ENCODE data around the gene CCDC106. TPM values are rescaled to one million over a fixed set of nuclear protein-coding genes. Genes with fewer than 3 reads are reported as not detected.

Gene CCDC106
- total RNA-seq, 2 experiments from 2014 or later, result 8.8 to 11.2 TPM

DNA sequence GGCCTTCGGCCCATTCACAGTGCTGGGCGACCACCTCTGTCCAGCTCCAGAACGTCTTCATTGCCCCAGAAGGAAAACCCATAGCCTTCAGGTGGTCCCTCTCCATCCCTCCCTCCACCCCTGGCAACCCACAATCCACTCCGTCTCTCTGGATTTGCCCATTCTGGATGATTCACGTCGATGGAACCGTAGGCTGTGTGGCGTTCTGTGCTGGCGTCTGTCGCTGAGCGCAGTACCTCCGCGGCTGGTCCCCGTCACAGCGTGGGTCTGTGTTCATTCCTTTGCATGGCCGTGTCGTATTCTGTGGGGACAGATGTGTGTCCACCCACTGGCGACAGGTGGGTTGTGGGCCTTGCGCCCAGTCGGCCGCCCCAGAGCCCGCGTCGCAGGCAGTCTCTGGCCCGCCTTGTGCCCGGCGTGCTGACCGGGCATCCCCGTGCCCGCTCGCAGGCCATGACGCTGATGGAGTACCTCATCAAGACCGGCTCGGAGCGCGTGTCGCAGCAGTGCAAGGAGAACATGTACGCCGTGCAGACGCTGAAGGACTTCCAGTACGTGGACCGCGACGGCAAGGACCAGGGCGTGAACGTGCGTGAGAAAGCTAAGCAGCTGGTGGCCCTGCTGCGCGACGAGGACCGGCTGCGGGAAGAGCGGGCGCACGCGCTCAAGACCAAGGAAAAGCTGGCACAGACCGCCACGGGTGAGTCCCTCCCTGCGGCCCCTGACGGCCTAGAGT, 37.1 kb downstream of the CCDC106 start:
- DNase-seq, result no peak
- intact Hi-C loops (cut with micrococcal nuclease), result no loop called here
- TF ChIP-seq CTCF (IDR thresholded peaks at IDR 0.05), result no peak
- Mint-ChIP-seq H3K27ac (no peak overlapping the region), H3K4me1 (ENCODE audit: low read depth) (peaks cover 13% of the 10 kb centered on the region), H3K27me3 (no peaks in the 10 kb centered on the region), H3K9me3 (no peaks in the 10 kb centered on the region), H3K4me3 (no peak overlapping the region), H3K36me3 (ENCODE audit: low read depth) (peaks cover 9% of the 10 kb centered on the region)
- CTCF ChIA-PET, result no interaction called here
- POLR2A ChIA-PET, result no interaction called here
- no peak for ATAC-seq

DNA sequence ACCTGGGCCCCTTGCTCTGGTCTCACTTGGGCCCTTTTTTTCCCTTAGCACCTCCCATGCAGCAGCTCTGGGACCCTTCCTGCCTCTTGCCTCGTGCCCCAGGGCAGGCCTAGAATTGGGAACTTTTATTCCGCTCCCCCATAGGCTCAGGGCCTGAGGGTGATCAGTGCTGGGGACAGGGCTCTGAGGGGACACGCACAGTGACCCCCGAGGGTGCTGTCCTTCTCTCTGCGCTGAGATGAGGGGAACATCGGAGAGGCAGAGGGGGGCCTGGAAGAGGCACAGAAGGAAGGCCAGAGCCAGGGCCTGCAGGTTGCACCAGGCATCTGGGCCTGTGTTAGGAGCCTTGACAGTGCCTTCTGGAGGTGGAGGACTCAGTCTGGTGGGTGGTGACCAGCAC, 37.8 kb downstream of the CCDC106 start:
- H3K36me3 Mint-ChIP-seq (ENCODE audit: low read depth), result peaks cover 9% of the 10 kb centered on the region
- no peak overlapping the region for H3K4me3 Mint-ChIP-seq
- H3K27me3 Mint-ChIP-seq, result no peaks in the 10 kb centered on the region
- H3K9me3 Mint-ChIP-seq, result no peaks in the 10 kb centered on the region
- CTCF ChIA-PET, result no interaction called here
- no peak for DNase-seq
- no peak overlapping the region for H3K27ac Mint-ChIP-seq
- H3K4me1 Mint-ChIP-seq (ENCODE audit: low read depth), result peaks cover 11% of the 10 kb centered on the region
- TF ChIP-seq CTCF (IDR thresholded peaks at IDR 0.05), result no peak
- intact Hi-C loops (cut with micrococcal nuclease), result no loop called here
- no peak for ATAC-seq
- POLR2A ChIA-PET, result no interaction called here

DNA sequence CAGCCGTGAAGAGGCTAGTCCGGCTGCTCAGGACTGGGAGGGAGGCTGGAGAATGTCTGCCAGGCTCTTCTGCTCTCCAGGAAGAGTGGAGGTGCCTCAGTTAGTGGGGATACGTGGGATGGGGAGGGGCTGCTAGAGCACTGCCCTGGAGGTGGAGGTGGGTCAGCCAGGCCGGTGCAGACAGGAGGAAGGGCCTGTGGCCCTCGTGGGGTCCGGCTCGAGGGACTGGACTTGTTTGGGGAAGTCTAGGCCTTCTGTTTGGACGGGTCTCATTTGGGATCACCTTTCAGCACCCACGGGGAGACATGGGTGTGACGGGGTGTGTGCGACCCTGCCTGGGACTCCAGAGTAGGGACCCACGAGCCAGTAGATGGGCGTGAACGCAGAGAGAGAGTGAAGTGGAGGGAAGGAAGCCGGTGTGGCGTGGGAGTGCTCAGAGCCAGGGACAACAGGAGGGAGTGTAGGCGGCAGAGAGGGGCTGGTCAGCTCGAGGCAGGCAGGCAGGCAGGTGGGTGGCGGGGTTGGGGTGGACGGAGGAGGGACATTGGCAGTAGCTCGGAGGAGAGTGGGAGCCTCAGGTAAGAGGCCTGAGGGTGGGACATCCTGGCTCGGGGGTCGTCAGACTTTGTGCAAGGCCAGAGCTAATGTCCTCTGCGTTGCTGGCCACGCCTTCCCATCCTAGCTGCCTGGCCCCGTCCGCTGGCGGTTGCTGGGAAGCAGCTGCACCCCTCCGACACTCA, 38.5 kb downstream of the CCDC106 start:
- no peaks in the 10 kb centered on the region for H3K27me3 Mint-ChIP-seq
- peaks cover 8% of the 10 kb centered on the region for H3K36me3 Mint-ChIP-seq (ENCODE audit: low read depth)
- peaks cover 11% of the 10 kb centered on the region for H3K4me1 Mint-ChIP-seq (ENCODE audit: low read depth)
- no peaks in the 10 kb centered on the region for H3K9me3 Mint-ChIP-seq
- ATAC-seq, result no peak
- ChIA-PET POLR2A (no interaction called here), CTCF (no interaction called here)
- DNase-seq, result no peak
- no peak overlapping the region for H3K27ac Mint-ChIP-seq
- no peak overlapping the region for H3K4me3 Mint-ChIP-seq
- TF ChIP-seq CTCF (IDR thresholded peaks at IDR 0.05), result no peak
- intact Hi-C loops (cut with micrococcal nuclease), result no loop called here

- no peak overlapping the region for H3K27ac Mint-ChIP-seq
- H3K4me1 Mint-ChIP-seq (ENCODE audit: low read depth), result peaks cover 11% of the 10 kb centered on the region
- no peaks in the 10 kb centered on the region for H3K27me3 Mint-ChIP-seq
- POLR2A ChIA-PET, result no interaction called here
- H3K36me3 Mint-ChIP-seq (ENCODE audit: low read depth), result peaks cover 6% of the 10 kb centered on the region
- CTCF ChIA-PET, result no interaction called here
- H3K9me3 Mint-ChIP-seq, result no peaks in the 10 kb centered on the region
- no peak for TF ChIP-seq CTCF (IDR thresholded peaks at IDR 0.05)
- H3K4me3 Mint-ChIP-seq, result no peak overlapping the region
- ATAC-seq (no peak), DNase-seq (no peak)
- intact Hi-C loops (cut with micrococcal nuclease), result no loop called here
Measured at GRCh38 chr19:55687281-55688201, 39.5 kb downstream of the CCDC106 start.
